Measurements from ENCODE around the gene AHRR.
"Not testable (repeated sequence)": the region's sequence is repeated elsewhere in the genome, so short reads cannot be mapped to it uniquely, and the experiment has no call there.

Gene AHRR

DNA sequence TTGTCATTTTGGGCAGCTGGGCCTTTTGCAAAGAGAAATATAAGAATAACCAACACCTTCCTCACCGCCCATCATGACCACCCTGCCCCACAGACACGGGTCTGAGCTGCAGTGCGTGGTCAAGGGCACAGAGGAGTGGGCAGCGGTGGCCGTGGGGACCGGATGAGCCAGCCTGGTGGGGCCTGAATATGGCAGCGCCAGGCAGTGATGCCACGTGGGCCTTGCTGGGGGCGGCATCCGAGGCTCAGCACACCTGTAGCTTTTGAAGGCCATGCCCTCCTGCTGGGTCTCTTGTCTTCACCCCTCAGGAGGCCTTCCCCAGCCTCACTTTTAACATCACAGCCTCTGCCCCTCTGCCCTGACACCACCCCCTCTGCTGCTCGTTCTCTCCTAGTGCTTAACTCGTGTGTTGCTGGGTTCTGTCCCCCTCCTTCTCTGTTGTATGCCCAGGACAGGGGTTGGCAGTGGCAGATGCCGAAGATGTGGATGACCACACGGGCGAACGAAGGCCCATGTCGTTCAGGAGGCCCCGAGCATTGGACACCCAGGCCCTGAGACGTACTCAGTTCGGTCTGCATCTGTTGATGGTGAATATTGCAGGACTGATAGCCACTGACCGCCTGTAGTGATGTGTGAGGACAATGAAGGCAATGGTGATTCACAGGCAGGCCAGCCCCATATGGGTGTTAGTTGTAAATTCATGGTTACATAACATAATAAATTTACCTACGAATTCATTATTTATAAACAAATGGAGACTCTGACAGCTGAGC lies 46.0 kb downstream of the AHRR start:
- DNase-seq (ENCODE audit: low spot score), result no peak

GRCh38 chr5:368183-369084 lies 46.9 kb downstream of the AHRR start:
- DNase-seq (ENCODE audit: low spot score), result no peak

- DNase-seq (ENCODE audit: low spot score), result no peak
Observed at GRCh38 chr5:369151-369868, 47.8 kb downstream of the AHRR start.

DNA sequence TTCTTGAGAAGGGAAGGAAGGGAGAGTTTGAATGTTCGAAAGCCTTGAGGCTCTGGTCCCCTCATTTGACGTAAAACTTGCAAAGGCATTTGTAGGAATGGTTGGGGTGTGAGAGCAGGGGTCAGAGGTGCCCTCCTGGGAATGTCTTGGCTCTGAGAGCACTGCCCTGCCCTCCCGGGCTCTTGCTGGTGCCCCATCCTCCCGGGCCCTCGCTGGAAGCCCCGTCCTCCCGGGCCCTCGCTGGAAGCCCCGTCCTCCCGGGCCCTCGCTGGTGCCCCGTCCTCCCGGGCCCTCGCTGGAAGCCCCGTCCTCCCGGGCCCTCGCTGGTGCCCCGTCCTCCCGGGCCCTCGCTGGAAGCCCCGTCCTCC lies 48.3 kb downstream of the AHRR start:
- DNase-seq (ENCODE audit: low spot score), result not testable (repeated sequence)

- DNase-seq (ENCODE audit: low spot score), result no peak
Observed at GRCh38 chr5:370311-370958, 48.9 kb downstream of the AHRR start.

DNA sequence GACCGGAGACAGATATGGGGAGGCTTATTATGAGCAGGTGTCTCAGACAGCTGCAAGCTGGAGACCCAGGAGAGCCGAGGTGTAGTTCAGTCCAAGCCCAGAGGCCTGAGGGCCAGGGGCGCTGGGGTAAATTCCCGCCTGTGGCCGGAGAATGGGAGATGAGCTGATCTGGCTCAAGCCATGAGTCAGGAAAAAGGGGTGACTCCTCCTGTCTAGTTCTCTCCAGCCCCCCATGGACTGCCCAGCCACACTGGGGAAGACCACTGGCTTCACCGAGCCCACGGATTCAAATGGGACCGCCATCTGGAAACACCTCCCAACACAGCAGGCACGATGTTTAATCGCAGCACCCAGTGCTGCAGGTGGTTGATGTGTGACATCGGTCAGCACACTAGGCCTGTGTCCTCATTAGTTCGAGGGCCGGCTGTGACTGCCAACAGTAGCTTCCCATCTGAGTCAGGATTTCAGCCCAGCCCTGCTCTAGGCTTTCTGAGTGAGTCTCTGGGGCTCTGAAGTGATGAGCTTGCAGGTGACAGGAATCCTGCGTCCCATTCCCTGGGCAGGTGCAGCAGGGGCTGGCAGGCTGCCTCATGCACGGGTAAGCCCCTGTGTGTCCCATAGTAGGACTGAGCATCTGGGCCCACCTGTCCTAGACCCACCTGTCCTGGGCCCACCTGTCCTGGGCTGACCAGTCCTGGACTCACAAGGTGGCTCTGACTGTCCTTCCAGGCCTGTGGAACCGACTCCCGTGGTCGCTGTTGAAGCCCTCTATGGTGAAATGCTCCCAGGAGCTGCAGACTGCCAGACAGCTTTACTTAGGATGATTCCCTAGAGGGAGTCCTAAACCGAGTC lies 49.7 kb downstream of the AHRR start:
- DNase-seq (ENCODE audit: low spot score), result no peak

DNA sequence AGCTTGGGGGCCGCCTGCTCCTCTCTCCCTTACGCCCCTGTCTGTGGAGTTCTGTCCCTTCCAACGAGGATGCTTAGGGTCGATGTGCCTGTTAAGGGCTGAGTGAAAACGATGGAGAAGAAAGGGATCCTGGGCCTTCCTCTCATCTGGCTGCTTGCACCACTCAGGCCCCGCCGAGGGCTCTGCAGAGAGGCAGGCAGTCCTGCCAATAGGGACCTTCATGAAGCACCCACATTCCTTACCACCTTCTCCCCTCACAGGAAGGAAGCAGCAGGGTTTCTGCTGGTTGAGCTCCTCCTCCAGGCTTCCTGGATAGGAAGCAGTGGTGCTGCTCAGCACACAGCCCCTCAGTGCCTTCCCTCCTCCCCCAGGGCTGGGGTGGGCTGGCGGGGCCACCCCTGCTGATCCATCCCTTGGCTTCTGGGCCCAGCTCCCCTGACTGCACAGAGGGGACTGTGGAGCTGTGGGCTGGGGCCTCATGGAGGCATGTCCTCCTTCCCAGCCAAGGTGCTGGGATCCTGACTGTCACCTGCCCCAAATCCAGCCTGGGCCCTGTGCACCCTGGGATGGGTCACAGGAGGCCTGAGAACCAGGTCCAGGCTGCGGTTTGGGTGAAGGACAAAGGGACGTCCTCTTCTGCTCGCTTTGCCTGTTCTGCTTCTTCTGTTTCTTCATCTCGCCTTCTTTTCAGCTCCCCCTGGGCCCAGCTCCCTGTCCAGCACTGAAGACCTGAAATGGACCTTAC lies 50.5 kb downstream of the AHRR start:
- DNase-seq (ENCODE audit: low spot score), result no peak

DNA sequence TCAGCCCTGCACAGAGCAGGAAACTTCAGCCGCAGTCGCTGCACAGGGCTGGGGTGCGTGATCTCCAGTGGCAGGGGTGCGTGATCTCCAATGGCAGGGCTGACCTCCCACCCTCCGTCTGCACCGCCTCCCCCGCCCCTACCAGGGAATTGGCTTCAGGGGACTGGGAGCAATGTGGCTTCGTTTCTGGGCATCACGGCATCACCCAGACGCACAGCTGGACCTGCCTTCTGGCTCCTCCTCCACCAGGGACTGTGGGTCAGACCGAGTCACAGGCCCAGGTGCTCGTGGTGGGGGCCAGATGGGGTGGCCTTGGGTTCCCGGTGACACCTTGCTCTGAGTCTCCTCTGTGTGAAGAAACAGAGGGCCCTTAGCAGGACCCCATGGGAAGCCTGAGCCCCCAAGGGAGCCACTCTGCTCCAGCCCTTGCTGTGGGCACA lies 51.1 kb downstream of the AHRR start:
- no peak for DNase-seq (ENCODE audit: low spot score)

DNA sequence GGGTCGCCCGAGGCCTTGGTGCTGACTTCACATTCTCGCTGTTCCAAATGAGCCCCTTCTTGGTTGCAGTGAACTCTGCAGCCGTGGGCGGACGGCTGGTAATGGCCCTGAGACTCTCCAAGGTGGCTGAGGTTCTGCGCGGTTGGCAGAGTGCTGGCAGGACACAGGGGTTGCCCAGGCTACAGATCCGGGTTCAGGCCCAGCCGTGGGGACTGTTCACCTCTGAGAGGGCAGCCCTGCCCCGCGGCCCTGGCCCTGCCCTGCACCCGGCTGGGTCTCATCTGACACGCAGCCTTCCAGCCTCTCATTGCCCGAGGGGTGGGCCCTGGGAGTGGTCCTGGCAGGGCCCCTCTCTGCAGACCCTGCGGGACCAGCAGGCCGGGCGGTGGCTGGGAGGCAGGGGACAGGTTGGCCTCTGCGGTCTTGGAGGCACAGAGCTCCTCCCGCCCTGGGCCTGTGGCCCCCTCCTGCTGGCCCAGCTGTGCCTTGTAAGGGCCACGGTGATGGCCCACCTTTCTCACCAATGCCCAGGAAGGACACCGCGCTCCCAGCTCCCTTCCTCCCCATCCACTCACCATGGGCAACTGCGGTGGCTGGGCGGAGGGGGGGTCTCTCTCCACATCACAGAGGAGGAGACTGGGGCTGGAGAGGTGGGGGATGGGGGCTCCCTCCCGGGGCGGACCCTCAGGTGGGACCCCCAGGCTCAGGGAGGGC lies 51.6 kb downstream of the AHRR start:
- DNase-seq (ENCODE audit: low spot score), result no peak

DNA sequence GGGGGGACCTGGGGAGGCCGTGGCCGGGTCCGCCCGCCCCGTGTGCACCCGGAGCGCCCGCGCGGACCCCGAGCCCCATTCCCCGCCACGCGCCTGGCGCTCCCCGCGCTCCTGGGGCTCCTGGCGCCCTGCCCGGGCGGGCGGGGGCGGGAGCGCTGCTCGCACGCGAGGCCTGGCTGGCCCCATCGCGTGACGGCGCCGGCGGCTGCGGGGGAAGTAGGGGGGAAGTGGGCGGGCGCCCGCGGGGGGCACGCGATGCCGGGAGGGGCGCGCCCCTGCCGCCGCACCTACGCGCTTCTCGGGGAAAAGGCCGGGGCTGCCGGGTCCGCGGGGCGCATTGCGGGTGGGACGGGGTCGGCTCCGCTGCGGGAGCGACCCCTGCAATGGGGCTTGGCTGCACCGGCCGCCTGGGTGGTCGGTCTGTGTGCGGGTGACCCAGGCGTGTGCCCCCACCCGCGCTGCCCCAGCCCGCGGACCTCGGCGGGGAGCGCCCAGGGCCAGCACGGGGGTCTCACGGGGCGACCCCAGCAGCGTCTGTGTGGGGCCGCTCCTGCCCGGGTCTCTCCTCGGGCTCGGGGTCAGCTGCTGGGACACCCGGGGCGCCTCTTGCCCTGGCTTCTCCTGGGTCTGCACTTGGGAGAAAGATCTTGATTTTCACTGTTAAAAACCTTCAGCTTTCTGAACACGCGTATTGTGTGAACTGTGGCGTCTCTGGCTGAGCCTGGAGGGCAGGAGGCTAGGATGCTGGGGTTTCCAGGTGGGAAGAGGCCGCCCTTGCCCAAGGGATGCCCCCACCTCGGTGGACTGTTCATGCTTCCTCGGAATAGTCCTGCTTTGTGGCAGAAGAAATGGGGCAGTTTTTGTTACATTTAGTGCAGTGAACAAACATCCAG lies 52.4 kb downstream of the AHRR start:
- no peak for DNase-seq (ENCODE audit: low spot score)

DNA sequence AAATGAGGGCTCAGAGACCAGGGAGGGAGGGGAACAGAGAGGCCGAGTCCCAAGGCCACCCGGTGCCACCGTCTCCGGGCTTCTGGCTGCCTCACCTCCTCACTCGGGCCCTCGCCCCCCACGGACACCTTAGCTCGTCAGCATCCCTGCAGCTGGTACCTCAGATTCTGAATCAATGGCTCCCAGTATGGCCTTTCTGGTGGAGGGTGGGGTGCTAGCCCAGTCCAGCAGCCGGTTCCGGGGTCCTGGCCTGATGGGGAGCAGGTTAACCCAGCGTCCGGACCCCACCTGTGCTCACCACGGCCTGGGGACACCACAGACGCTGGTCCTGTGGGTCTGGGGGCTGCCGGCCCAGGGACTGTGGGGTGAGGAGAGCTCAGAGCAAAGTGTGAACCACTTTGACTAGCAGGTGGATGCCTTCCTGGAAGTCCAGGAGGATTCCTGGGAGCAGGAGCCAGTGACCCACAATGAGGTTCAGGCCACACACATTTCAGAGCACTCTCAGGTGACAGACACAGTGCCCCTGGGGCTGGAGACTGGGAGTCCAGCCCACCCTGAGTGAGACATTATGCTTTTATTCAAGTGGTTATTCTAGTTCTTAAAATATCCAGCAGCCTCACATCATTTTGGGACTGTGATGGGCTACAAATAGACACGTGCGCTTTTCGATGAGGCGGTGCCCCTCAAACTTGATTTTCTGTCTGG lies 53.3 kb downstream of the AHRR start:
- no peak for DNase-seq (ENCODE audit: low spot score)

- no peak for DNase-seq (ENCODE audit: low spot score)
Observed at GRCh38 chr5:375336-375920, 53.9 kb downstream of the AHRR start.

GRCh38 chr5:375921-376798 lies 54.6 kb downstream of the AHRR start:
- DNase-seq (ENCODE audit: low spot score), result no peak

- no peak for DNase-seq (ENCODE audit: low spot score)
Observed at GRCh38 chr5:376799-377325, 55.3 kb downstream of the AHRR start.

DNA sequence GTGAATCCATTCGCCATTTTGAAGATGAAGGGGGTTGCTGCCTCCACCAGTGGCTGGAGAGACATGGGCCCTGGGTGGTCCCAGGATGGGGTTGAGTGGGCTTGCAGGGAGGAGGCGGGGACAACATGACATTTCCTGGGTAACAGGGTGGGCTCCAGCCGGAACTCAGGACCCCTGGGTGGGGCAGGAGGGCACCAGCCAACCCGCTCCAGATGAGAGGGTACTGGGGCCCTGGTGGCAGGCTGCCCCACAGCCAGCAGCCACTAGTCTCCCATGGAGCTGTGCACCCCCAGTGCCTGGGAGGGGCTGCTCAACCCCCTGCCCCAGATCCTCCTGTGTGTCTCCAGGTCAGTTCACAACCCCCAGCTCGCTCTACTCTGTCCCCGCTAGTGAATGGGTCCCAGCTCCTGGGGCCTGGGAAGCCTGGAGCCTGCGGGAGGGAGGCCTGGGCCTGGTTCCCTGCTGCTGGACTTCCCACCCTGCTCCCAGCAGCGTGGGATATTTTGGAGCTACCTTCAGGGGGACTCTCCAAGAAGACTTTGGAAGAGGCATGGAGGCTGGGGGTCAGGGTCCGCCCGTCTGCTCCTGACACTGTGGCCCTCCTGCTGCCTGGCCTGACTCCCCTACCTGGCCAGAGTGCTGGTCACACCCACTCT lies 55.9 kb downstream of the AHRR start:
- DNase-seq (ENCODE audit: low spot score), result no peak

All from cerebellar cortex (tissue), 1 donor.